HG03457 (cell line): ENCODE measurements around the gene CCHCR1.
"Not testable (repeated sequence)": the region's sequence is repeated elsewhere in the genome, so short reads cannot be mapped to it uniquely, and the experiment has no call there.

Experiments
- ATAC-seq: cut with Tn5 transposase; IDR thresholded peaks from one replicate; pipeline ENCODE4 v1.9.1; 2021; ENCODE audit warnings: moderate number of reproducible peaks; ENCODE audit not compliant: unreplicated experiment

Gene CCHCR1

DNA sequence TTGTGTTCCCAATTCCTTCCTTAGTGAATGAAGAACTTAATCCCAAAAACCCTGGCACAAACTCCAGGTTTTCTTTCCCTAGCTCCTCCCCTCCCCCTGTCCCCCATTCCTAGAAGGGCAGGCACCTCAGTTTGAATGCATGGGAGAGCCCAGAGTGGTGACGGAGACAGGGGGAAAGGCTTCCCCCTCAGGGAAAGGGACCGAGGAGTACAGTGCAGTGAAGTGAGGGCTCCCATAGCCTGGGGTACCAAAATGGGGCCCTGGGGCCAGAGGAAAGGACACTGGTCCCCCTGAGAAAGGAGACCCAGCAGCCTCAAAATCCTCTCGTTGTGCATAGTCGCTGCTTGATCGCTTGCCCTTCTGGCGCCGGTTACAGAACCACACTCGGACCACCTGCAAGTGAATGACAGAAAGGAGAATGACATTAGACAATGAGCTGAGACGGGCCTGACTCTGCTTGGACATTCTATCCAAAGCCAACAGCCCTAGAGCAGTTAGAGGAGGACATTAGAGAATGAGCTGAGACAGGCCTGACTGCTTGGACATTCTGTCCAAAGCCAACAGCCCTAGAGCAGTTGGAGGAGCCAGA, 7.0 kb upstream of the CCHCR1 start:
- ATAC-seq, result not testable (repeated sequence)

DNA sequence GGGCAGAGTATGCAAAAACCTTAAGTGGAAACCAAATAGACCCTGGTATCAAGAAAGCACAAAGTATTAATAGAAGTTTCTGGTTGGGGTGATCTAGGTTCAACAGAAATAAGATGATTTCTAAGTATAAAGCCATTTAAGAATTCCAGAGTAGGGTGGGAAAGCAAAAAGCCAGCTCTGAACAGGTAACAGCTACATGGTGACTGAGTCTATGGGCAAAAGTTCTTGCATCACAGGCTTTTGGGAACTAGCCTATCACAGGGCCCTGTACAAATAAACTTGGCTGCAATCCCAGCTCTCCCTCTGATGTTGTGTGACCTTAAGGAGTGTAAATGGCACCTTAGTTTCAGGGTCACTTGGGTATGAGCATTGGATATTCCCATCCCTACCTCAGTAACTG, 6.3 kb upstream of the CCHCR1 start:
- no peak for ATAC-seq

DNA sequence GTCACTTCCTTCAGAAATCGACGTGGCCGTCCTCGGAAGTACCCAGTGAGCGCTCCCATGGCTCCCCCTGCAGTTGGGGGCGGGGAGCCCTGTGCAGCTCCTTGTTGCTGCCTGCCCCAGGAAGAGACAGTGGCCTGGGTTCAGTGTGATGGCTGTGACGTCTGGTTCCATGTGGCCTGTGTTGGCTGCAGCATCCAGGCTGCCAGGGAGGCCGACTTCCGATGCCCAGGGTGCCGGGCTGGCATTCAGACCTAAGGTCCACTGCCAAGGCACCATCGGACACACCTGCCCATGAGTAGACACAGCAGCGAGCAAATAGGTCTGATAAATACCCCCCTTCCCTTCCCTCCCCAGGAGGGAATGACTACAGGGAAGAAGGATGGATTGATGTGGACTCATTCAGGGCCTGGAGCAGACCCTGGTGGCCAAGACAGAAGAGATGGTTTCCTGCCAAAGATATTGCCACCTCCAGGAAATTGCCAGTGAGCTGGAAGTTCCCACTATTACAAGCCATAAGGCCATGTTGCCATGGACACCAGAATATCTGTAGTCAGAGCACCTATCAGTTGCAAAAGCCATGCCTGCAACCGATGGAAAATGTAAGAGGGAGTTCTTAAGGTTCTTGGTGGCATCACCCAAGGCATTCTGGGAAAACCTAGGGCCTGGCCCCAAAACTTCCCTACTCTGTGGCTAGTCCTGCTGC, 5.0 kb upstream of the CCHCR1 start:
- ATAC-seq, result no peak

DNA sequence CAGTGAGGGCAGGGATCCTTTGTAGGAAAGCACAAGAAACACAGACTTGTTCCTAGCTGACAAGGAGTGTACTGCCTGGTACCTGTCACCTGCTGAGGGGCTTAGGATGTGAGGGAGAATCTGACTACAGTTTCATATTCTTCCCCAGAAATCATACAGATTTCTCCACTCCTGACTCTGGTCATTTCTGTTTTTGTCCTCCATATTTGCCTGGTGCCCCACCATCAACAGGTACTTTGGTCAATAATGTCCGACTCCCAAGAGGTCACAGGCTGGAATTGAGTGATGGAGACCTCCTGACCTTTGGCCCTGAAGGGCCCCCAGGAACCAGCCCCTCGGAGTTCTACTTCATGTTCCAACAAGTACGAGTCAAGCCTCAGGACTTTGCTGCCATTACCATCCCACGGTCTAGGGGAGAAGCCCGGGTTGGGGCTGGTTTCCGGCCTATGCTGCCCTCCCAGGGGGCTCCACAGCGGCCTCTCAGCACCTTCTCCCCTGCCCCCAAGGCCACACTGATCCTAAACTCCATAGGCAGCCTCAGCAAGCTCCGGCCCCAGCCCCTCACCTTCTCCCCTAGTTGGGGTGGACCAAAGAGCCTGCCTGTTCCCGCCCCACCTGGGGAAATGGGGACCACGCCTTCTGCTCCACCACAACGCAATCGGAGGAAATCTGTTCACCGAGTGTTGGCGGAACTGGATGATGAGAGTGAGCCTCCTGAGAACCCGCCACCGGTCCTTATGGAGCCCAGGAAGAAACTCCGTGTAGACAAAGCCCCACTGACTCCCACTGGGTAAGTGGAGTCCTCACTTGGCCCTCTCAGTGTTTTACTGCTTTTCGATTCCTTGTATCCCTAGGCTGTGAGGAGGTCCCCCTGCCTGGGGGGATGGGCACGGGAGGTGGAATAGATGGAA, 3.9 kb upstream of the CCHCR1 start:
- ATAC-seq, result no peak

DNA sequence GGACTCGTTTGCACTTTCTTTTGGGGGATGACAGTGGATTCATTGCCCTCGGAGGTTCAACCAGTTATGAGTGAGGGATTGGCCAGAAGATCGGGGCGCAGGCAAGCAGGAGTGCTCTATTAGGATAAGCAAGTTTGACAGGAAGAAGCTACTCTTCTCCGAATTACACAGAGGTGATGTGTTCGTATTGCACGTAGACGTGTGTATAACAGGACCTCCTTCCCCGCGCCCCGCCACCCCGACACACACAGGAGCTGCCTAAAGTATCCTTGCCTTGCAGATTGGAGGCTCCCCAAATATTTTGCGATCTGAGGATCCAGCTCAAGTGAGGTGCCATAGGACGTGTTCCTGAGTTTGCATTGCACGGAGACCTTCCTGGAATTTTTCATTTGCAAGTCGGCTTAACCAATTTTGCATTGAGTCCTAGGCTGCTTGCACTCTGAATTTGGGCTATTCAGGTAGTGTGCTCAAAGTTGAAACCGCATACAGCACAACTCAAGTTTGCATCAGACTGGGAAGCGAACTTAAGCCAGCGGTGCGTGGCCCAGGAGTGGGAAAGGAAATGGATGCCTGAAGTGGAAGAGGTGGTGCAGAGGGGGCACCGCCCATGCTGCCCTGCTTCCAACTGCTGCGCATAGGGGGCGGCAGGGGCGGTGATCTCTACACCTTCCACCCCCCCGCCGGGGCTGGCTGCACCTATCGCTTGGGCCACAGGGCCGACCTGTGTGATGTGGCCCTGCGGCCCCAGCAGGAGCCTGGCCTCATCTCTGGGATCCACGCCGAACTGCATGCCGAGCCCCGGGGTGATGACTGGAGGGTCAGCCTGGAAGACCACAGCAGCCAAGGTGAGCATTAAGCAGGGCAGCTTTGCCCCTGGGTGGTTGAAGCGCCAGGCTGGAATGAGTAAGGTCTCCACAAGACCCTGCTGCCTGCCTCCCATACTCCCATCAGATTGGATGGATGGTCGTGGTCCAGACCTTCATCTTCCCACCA, 1.6 kb upstream of the CCHCR1 start:
- ATAC-seq, result no peak

DNA sequence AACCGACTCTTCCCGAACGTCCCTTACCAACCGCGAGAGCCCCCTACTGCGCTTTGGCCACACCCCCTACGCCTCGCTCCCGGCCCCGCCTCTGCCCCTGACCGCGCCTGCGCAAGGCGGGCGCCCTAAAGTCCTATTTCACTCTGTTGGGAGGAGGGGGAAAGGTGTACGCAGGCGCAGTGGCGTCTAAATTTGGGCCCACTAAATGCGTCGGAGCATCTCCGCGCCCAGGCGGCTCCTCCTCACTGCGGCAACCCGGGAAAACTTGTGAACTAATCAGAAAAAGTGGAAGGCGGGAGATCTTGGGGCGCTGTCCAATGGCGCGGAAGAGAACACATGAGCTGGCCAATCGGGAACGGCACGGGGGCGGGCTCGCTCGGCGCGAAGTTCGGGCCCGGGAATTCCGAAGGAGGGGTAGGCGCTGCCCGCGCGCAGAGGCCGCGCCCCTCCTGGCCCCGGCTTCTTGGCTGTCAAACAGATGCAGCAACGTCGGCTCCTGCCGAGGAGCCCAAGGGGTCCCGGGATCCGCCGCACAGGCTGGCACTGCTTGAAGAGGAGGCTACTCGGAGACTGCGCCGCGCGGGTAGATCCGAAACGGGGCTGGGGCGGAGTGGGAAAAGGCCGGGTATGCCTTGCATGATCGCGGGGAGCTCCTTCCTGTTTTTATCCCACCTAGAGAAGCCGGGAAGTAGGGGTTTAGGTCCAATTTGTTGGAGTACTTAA, 699 bp upstream of the CCHCR1 start, which contains the start of gene TCF19:
TCF19 (plus strand) TSS at position 450 of the 723 bp plus-strand sequence. CDS start 881 bp downstream, outside the sequence.
- peak; percentile 65 for ATAC-seq

DNA sequence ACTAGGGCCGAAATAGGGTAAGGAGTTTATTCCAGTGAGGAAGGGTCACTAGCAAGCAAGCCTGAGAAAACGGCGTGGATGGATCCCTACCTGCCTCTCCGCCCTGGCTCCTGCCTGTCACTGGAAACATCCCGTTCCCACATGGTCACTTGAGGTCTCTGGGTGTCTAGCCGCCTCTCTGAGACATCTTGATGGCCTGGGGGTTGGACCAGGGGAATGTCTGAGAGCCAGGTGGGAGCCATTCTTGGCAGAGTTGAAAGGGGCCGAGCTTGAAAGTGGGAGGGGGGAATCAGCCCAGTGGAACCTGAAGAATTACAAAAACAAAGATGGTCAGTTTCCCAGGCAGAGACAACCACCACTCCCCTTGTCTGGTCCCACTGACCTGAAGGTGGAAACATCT, 961 bp downstream of the CCHCR1 start:
- no peak for ATAC-seq

DNA sequence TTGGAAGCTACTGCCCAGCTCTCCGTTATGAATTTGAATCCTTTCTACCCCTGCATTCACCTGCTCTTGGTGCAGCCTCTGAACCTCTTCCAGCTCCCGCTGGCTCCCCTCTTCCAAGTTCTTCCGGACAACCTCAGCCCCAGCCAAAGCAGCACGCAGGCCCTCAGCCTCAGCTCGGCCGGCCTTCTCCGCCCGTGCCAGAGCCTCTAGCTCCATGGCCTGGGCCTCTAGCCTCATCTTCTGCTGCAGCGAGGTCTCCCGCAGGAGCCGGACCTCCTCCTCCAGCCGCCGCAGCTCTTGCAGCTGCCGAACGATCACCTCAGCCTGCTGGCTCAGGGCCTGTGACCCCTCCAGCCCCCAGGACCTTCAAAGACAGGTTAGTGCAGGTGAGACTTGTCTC, 3.2 kb downstream of the CCHCR1 start:
- ATAC-seq, result no peak

DNA sequence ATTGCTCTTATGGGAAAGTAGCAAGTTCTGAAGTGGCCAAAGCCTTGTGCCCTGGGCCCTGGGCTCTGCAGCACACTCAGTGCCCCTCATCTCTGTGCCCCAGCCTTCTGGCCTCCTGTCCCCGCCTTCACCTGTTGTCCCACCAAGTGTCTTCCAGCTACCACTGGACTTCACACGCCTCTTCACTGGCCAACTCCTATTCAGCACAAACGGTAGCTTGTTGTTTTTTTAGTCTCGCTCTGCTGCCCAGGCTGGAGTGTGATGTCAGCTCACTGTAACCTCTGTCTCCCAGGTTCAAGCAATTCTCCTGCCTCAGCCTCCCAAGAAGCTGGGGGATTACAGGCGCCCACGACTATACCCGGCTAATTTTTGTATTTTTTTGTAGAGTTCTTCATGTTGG, 4.8 kb downstream of the CCHCR1 start:
- no peak for ATAC-seq

DNA sequence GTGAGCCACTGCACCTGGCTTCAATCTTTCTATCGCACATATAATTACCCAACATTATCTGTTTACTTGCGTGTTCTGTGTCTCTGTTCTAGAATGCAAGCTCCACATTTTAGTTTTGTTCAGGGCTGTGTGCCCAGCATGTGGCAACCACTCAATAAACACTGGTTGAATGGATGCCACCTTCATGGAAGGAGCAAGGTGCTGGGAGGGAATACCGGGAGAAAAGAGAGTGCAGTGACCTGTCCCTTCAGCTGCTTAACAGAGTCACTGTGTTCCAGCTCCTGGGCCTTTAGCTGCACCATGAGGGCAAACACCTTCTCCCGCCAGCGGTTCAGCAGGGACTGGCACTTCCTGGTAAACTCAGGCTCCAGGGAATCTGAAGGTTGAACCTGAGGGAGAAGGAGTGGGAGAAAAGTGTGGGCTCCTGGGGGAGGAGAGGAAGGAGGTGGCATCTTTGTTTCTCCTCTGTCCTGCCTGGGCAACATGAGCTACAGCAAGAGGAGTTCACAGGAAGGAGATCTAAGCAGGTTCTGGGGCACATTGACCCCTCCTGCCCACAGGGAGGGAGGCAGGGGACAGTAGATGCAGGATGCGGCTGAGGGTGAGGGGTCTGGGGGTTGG, 7.7 kb downstream of the CCHCR1 start:
- no peak for ATAC-seq

DNA sequence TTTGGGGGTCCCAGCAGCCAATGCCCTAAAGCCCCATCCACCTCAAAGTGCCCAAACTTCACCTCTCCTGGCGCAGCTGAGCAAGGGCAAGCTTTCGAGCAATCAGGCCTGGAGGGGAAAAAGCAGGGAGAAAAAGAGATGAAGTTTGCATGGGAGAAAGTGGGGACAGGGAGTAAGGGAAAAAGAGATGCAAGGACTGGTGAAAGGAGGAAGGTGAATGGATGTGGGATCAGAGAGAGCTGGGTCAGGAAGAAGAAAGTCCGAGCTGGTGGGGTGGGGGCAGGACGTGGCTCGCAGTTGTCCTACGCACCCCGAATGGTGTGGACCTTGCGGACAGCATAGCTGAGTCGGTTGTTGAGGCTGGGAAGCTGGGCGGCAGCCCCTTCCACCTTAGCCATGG, 12.2 kb downstream of the CCHCR1 start:
- no peak for ATAC-seq

DNA sequence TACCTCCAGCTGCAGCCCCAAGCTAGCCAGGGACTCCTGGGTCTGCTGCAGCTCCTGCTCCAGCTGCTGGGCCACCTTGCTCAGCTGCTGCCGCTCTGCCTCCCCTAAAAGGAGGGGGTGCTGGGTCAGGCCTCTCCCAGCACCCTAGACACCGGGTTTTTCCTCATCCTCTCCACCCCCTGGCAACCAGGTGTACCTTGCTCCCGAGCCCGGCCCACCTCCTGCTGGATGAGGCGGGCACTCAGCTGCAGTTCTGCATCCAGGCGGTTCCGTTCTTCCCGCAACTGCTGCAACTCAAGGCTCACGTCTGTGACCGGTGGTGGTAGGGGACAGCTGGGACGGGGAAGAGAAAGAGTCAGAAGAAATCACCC, 12.6 kb downstream of the CCHCR1 start:
- no peak for ATAC-seq

DNA sequence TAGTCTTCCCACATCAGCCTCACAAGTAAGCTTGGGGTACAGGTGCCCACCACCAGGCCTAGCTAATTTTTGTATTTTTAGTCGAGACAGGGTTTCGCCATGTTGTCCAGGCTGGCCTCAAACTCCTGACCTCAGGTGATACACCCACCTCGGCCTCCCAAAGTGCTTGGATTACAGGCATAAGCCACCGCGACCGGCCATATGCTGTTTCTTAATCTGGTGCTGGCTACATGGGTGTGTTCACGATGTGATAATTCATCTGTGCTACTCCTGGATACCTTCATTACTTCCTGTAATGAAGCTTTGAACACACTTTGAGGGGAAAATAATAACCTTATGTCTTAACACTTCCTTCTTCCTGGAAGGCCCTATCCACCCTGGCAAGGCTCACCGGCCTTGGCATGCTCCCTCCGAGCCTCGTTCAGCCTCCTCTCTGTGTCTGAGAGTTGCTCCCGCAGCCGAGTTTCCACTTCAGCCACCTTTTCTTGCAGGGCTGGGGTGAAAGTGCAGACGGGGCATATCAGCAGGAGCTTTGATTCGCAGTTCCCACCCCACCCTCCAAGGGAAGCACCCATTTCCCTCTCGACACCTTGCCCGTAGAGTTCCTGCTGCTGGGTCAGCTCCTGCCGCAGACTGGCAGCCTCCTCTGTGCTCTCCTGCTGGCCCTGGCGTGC, 13.2 kb downstream of the CCHCR1 start:
- ATAC-seq, result no peak

DNA sequence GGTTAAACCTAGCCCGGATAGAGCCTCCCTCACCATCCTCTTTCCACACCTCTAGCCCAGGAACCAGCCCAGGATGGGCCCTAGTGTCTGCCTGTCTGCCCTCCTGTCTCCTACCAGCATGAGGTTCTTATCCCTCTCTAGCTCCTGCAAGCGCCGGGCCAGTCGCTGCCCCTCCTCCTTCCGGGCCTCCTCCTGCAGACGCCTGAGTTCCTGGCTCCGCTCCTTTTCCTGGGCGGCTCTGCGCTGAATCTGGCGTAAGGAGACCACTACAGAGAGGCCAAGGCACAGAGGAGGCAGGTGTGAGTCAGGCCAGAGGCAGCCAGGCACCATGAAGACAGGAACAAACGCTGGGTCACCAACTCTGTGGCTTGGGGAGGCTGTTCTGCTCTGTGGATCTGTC, 14.5 kb downstream of the CCHCR1 start:
- no peak for ATAC-seq

DNA sequence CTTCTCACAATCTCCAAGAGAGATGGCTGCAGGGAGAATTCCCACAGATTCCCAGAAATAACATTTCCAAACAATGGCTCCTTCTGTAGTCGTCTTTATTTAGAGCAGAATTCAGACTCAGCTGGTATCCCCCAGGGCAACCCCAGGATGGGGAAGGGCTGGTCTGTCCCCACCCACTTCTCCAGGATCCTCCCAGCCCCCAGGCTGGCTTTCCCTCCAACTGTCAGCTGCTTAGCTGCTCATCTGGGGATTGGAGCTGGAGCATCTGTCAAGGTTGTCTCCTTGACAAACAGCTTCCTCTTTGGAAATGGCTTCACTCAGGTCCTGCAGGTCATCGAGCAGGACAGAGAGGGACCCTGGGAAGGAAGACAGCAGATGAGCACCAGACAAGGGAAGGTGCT, 15.2 kb downstream of the CCHCR1 start:
- no peak for ATAC-seq

DNA sequence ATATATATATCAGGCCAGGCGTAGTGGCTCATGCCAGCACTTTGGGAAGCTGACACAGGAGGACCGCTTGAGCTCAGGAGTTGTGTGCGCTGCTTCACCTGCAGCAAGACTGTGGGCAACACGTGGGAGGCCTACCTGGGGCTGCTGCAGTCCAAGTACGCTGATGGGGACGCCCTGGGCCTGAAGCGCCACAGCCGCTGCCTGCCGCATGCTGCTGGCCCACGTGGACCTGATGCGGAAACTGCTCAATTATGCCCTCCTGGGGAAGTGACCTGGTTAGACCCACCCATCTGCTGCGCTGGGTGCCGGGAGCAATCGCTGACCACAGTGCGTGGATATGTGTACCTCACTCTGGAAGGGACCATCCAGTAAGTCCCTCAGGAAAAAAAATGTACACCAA, 17.0 kb downstream of the CCHCR1 start:
- ATAC-seq, result no peak

DNA sequence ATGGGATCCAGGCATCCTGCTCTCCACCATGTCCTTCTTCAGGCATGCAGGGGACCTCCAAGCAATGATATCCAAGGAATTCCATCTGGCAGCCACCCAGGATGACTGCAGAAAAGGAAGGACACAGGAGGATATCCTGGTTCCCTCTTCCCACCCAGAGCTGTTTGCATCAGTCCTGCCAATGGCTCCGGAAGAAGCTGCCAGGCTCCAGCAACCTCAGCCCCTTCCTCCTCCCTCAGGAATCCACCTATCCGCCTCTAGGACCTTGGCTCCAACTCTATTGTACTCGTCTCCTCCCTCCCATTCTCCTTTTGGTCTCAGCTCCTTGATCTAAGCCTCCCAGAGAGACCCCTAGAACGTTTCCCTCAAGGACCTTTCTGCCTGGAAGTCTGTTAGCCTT, 18.0 kb downstream of the CCHCR1 start:
- ATAC-seq, result no peak

DNA sequence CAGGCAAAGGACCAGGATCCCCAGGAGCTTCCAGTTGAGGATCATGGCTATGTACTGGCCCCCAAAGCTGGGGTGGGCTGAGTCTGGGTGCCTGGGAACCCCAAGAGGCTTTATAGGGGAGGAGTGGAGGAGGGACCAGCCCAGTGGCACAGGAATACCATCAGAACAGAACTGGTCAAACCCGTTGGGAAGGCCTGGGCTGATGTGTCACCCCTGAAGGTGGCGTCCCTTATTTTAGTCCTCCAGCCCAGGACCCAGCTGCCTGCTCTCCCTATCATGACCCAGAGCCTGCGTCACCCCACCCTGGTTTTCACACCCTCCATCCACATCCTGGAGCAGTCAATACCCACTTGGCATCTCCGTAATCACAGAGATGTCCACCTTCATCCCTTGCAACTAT, 18.6 kb downstream of the CCHCR1 start, which contains the start of gene PSORS1C2:
PSORS1C2 (minus strand) TSS at position 85 of the 400 bp plus-strand sequence; CDS start at position 45, 40 bp downstream.
- no peak for ATAC-seq

DNA sequence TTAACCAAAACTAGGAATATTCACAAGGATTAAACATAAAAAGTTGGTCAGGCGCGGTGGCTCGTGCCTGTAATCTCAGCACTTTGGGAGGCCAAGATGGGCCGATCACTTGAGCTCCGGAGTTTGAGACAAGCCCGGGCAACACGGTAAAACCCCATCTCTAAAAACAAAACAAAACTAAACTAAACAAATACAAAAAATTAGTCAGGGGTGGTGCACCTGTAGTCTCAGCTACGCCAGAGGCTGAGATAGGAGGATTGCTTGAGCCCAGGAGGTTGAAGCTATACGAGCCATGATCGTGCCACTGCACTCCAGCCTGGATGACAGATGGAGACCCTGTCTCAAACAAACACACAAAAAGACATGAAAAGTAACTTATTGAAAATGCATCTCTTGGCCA, 21.9 kb downstream of the CCHCR1 start:
- no peak for ATAC-seq
